Tibial artery (tissue), 4 donors: Measurements from ENCODE around the gene PITPNM3.

ENCODE experiments used
- DNase-seq, 2 donors: peaks; one replicate each; pipeline ENCODE4 v3.0.0-alpha.2; 2019
- H3K27ac ChIP-seq, 2 donors: fragments of 200-600 bp; sonication (generic) in 1 of 2; 1 replicate in 1 of 2; 2 replicates in 1 of 2; pipeline ENCODE4 v1.5.1; 2018 to 2019; ENCODE audit warnings: mild to moderate bottlenecking in 1 of 2
- H3K27me3 ChIP-seq, 2 donors: fragments of 200-600 bp; sonication (generic) in 1 of 2; one replicate each; pipeline versions ENCODE4 v1.5.1 to v1.6.0; 2016 to 2019
- H3K36me3 ChIP-seq, 3 donors: fragments of 200-600 bp; sonication (generic) in 2 of 3; one replicate each; pipeline ENCODE4 v1.5.1; 2016 to 2019; ENCODE audit warnings: mild to moderate bottlenecking in 2 of 3
- H3K4me1 ChIP-seq, 4 donors: fragments of 200-600 bp; sonication (generic) in 2 of 4; 1 replicate in 3 of 4; 2 replicates in 1 of 4; pipeline ENCODE4 v1.5.1; 2016 to 2019
- H3K4me3 ChIP-seq, 2 donors: fragments of 200-600 bp; sonication (generic) in 1 of 2; 1 replicate in 1 of 2; 2 replicates in 1 of 2; pipeline ENCODE4 v1.5.1; 2018 to 2019; ENCODE audit warnings: mild to moderate bottlenecking in 2 of 2
- H3K9me3 ChIP-seq, 3 donors: fragments of 200-600 bp; sonication (generic) in 1 of 3; one replicate each; pipeline ENCODE4 v1.5.1; 2016 to 2019
- intact Hi-C: fragments of 100-400 bp; cut with DNase I; formaldehyde crosslinking; loops from one replicate; pipeline ENCODE4 v1.15.0; 2023; ENCODE audit warnings: low total_unique reads
- TF ChIP-seq, protein P1 (sequence below), 2 experiments: fragments of 200-600 bp in 1 of 2; fragments of 450-650 bp in 1 of 2; IDR thresholded peaks; one replicate each; pipeline ENCODE4 v1.5.1; 2017 to 2019; ENCODE audit warnings: antibody characterized with exemption in 2 of 2, mild to moderate bottlenecking in 1 of 2, moderate library complexity in 1 of 2

The PITPNM3 gene

DNA sequence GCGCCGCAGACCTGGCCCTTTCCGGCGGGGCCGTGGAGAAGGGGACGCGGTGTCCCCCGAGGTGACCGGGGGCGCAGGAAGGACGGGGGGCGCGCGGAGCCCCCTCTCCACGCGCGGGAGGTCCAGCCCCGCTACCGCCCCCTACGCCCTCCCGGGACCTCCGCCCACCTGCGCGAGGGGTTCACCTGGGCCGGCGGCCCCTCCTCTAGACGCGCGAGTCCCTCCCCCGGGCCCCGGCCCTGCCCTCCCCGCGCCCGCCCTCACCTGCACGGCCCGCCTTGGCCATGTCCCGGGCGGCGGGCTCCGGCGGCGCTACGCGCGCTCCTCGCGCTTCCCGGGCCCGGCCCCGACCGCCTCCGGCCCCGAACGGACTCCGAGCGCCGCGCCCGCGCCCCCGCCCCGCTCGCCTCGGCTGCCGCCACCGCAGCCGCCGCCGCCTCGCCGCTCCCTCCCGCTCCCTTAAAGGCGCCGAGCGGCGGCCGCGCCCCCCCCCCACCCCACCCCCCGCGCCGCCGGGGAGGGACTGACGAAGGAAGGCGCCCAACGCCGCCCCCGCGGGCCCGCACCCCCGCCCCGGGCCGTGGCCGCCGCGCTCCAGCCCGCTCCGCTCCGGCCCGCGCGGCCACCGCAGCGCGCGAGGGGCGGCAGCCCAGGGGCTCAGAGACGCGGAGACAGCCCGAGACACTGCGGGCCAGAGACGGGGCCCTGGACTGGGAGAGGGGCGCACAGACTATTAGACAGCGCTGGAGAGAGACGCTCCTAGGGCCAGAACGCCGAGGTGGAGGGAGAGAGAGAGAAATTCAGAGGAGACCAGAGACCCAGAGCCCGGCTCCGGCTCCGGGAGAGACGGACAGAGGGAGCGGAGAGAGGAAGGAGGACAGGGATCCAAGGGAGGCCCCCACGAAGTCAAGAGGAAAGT is at the start of gene PITPNM3:
Gene PITPNM3 (minus strand): TSS at position 435 of the 919 bp plus-strand sequence. CDS start 149 bp downstream, at position 286.
- no peak for DNase-seq
- H3K9me3 ChIP-seq: no peaks in the 10 kb centered on the region
- no peak within 1 kb of the TSS for H3K27ac ChIP-seq
- H3K4me3 ChIP-seq: peak within 1 kb of the TSS; percentile 52 to 56
- no peaks in the 10 kb centered on the region for H3K36me3 ChIP-seq
- TF ChIP-seq, protein P1, sequence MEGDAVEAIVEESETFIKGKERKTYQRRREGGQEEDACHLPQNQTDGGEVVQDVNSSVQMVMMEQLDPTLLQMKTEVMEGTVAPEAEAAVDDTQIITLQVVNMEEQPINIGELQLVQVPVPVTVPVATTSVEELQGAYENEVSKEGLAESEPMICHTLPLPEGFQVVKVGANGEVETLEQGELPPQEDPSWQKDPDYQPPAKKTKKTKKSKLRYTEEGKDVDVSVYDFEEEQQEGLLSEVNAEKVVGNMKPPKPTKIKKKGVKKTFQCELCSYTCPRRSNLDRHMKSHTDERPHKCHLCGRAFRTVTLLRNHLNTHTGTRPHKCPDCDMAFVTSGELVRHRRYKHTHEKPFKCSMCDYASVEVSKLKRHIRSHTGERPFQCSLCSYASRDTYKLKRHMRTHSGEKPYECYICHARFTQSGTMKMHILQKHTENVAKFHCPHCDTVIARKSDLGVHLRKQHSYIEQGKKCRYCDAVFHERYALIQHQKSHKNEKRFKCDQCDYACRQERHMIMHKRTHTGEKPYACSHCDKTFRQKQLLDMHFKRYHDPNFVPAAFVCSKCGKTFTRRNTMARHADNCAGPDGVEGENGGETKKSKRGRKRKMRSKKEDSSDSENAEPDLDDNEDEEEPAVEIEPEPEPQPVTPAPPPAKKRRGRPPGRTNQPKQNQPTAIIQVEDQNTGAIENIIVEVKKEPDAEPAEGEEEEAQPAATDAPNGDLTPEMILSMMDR (IDR thresholded peaks at IDR 0.05): no peak
- peaks cover 0 to 28% (median 20%) of the 10 kb centered on the region in 4 donors for H3K4me1 ChIP-seq
- peaks cover 0 to 23% of the 10 kb centered on the region in 2 donors for H3K27me3 ChIP-seq
- intact Hi-C loops: loop anchor here (10.0 kb wide), 1 partner anchor 472 kb away; no protein-coding TSS in a partner anchor

DNA sequence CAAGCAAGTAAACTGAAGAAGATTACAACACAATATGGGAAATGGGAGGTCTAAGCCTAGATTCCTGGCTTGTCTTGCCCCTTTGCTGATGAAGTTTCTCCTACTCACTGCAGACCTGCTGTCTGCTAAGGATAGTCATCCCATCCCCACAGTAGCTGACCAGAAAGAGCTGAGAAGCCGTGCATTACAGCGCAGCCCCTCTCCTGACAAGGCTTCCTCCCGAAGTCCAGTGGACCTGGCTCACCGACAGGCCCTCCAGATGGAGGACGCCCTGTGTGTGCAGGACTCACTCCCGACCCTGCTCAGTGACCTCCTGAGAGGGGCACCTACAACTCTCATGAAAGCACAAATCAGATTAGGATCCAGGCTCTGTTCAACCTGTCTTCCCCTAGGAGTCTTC is 48.8 kb upstream of the PITPNM3 start:
- Histone ChIP-seq H3K27ac (no peak overlapping the region), H3K4me1 (peaks cover 0 to 7% (median 0%) of the 10 kb centered on the region in 4 donors), H3K9me3 (no peaks in the 10 kb centered on the region), H3K27me3 (no peaks in the 10 kb centered on the region), H3K36me3 (peaks cover 54 to 73% (median 54%) of the 10 kb centered on the region in 3 donors), H3K4me3 (no peak overlapping the region)
- DNase-seq: no peak
- TF ChIP-seq, protein P1 (IDR thresholded peaks at IDR 0.05): no peak
- intact Hi-C loops: no loop called here

DNA sequence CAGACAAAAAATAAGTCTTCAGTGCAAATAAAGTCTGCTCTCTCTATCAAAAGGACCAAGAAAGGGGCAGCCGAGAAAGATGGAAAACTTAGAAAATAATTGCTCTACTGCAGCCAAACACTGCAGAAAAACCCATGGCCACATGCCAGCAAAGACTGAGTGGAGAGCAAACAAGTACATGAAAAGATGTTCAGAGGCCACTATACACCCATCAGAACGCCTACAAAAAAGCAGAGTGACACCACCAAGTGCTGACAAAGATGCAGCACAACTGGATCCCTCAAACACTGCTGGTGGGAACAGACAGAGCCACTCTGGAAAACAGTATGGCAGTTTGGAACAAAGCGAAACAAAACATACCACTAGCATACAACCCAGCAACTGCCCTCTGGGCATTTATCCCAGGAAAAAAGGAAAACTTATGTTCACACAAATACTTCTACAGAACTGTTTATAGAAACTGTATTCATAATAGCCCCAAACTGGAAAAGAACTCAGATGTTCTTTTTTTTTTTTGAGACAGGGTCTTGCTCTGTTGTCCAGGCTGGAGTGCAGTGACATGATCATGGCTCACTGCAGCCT is 47.5 kb upstream of the PITPNM3 start:
- intact Hi-C loops: no loop called here
- H3K27ac ChIP-seq: no peak overlapping the region
- H3K36me3 ChIP-seq: peaks cover 41 to 70% (median 51%) of the 10 kb centered on the region in 3 donors
- TF ChIP-seq, protein P1 (IDR thresholded peaks at IDR 0.05): no peak
- peaks cover 0 to 7% (median 0%) of the 10 kb centered on the region in 4 donors for H3K4me1 ChIP-seq
- no peaks in the 10 kb centered on the region for H3K9me3 ChIP-seq
- peak in 1 of 2 donors; percentile 22 for DNase-seq
- H3K27me3 ChIP-seq: no peaks in the 10 kb centered on the region
- no peak overlapping the region for H3K4me3 ChIP-seq

DNA sequence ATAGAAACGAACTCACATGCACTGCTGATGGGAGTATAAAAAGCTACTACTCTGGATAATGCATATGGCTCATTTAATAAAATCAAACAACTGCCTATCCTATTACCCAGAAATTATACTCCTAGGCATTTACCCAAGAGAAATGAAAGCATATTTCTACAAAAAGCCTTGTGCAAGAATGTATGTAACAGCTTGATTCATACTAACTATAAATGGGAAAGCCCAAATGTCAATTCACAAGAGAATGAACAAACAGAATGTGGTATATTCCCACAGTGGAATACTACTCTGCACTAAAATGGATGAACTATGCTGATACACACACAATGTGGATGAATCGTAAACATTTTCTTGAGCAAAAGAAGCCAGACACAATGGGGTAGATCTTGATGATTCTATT is 45.8 kb upstream of the PITPNM3 start:
- DNase-seq: no peak
- intact Hi-C loops: no loop called here
- Histone ChIP-seq H3K27ac (no peak overlapping the region), H3K9me3 (no peaks in the 10 kb centered on the region), H3K27me3 (no peaks in the 10 kb centered on the region), H3K4me1 (peaks cover 0 to 7% (median 0%) of the 10 kb centered on the region in 4 donors), H3K4me3 (no peak overlapping the region), H3K36me3 (peaks cover 25 to 67% (median 44%) of the 10 kb centered on the region in 3 donors)
- TF ChIP-seq, protein P1 (IDR thresholded peaks at IDR 0.05): no peak

DNA sequence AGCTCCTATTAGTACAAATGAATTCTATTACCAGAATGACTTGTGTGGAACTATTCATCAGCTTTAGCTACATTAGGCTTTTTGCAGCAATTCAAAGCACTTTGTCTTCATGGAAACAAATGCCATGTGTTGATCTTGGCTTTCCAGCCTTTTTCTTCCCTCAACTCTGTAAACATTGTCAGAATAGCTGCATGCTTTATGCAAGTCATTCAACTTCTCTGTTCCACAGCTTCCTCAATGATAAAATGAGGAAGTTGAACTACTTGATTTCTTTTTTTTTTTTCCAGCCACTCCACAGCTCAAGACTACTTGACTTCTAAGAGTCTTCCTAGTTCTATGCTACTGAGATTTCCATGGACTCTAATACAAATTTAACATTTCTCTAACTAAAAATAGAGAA is 43.0 kb upstream of the PITPNM3 start:
- DNase-seq: no peak
- no peaks in the 10 kb centered on the region for H3K27me3 ChIP-seq
- peaks cover 0 to 7% (median 0%) of the 10 kb centered on the region in 4 donors for H3K4me1 ChIP-seq
- H3K4me3 ChIP-seq: no peak overlapping the region
- no peak overlapping the region for H3K27ac ChIP-seq
- H3K9me3 ChIP-seq: no peaks in the 10 kb centered on the region
- peaks cover 33 to 63% (median 52%) of the 10 kb centered on the region in 3 donors for H3K36me3 ChIP-seq
- TF ChIP-seq, protein P1 (IDR thresholded peaks at IDR 0.05): no peak
- intact Hi-C loops: no loop called here
